HEK293T (cell line): Measurements from ENCODE around the gene PAM.

Experiments
- BHLHE40 ChIP-seq: fragments of 450-650 bp; IDR thresholded peaks from 2 replicates; pipeline ENCODE4 v1.6.1; 2016; ENCODE audit warnings: mild to moderate bottlenecking, moderate library complexity, borderline replicate concordance
- ELF4 ChIP-seq: fragments of 450-650 bp; IDR thresholded peaks from 2 replicates; pipeline ENCODE4 v1.6.1; 2017; ENCODE audit warnings: antibody characterized with exemption
- FOXA1 ChIP-seq: fragments of 450-650 bp; IDR thresholded peaks from 2 replicates; pipeline ENCODE4 v1.6.1; 2016; ENCODE audit warnings: mild to moderate bottlenecking
- FOXK2 ChIP-seq: fragments of 450-650 bp; IDR thresholded peaks from 2 replicates; pipeline ENCODE4 v1.6.1; 2016; ENCODE audit warnings: mild to moderate bottlenecking
- FOXM1 ChIP-seq: fragments of 450-650 bp; IDR thresholded peaks from 2 replicates; pipeline ENCODE4 v1.6.1; 2017; ENCODE audit warnings: mild to moderate bottlenecking, borderline replicate concordance
- L3MBTL2 ChIP-seq: fragments of 450-650 bp; conservative IDR thresholded peaks from 2 replicates; pipeline ENCODE4 v1.6.1; 2016; ENCODE audit warnings: mild to moderate bottlenecking
- LEF1 ChIP-seq: fragments of 450-650 bp; IDR thresholded peaks from 2 replicates; pipeline ENCODE4 v1.6.1; 2017; ENCODE audit warnings: mild to moderate bottlenecking, borderline replicate concordance
- PKNOX1 ChIP-seq: fragments of 450-650 bp; IDR thresholded peaks from 2 replicates; pipeline ENCODE4 v1.6.1; 2016
- SP1 ChIP-seq: fragments of 450-650 bp; IDR thresholded peaks from 2 replicates; pipeline ENCODE4 v1.6.1; 2017
- SUZ12 ChIP-seq: fragments of 450-650 bp; IDR thresholded peaks from 2 replicates; pipeline ENCODE4 v1.6.1; 2016; ENCODE audit warnings: mild to moderate bottlenecking
- TARDBP ChIP-seq: fragments of 450-650 bp; IDR thresholded peaks from 2 replicates; pipeline ENCODE4 v1.6.1; 2016
- ZNF384 ChIP-seq: fragments of 450-650 bp; IDR thresholded peaks from 2 replicates; pipeline ENCODE4 v1.6.1; 2016

- no peak for TF ChIP-seq TARDBP
- no peak for TF ChIP-seq SUZ12
- no peak for TF ChIP-seq ZNF384
- TF ChIP-seq FOXA1 = no peak
- TF ChIP-seq LEF1 = no peak
- TF ChIP-seq SP1 = no peak
- no peak for TF ChIP-seq FOXK2
- TF ChIP-seq PKNOX1 = peak; percentile 48
- TF ChIP-seq FOXM1 = no peak
- TF ChIP-seq BHLHE40 = no peak
- TF ChIP-seq ELF4 = no peak
- no peak for TF ChIP-seq L3MBTL2
Measured at GRCh38 chr5:102921341-102922044, 166.4 kb downstream of the PAM start.
